BE2C (cell line): ENCODE measurements around the gene EOLA2.
"Not testable (repeated sequence)": the region's sequence is repeated elsewhere in the genome, so short reads cannot be mapped to it uniquely, and the experiment has no call there.

Experiments used
- DNase-seq: peaks from one replicate; pipeline ENCODE4 v3.0.0-alpha.2; 2020
- H3K27me3 ChIP-seq: fragments of 250-450 bp; sonication (Bioruptor Pico); 2 replicates; pipeline ENCODE4 v1.5.1; 2020; ENCODE audit warnings: mild to moderate bottlenecking
- H3K36me3 ChIP-seq: fragments of 250-450 bp; sonication (Bioruptor Pico); 2 replicates; pipeline ENCODE4 v1.5.1; 2020; ENCODE audit warnings: mild to moderate bottlenecking
- H3K4me1 ChIP-seq: fragments of 250-450 bp; sonication (Bioruptor Pico); 2 replicates; pipeline ENCODE4 v1.5.1; 2020
- H3K4me3 ChIP-seq: 2 replicates; pipeline ENCODE4 v1.5.1; 2011; ENCODE audit warnings: low read depth, low read length
- H3K9me3 ChIP-seq: fragments of 250-450 bp; sonication (Bioruptor Pico); 2 replicates; pipeline ENCODE4 v1.5.1; 2020
- CTCF ChIP-seq: IDR thresholded peaks from 2 replicates; pipeline ENCODE4 v1.5.1; 2012; ENCODE audit warnings: mild to moderate bottlenecking, low read depth, low read length

EOLA2 gene

GRCh38 chrX:149940674-149941024 lies 2.4 kb upstream of the EOLA2 start:
- not testable (repeated sequence) for H3K4me1 ChIP-seq, DNase-seq, H3K36me3 ChIP-seq, H3K9me3 ChIP-seq, H3K27me3 ChIP-seq
- H3K4me3 ChIP-seq, result peak overlapping the region; percentile 16; the same call in 1 of the 2 replicates
- peak; percentile 47 for TF ChIP-seq CTCF

- DNase-seq, result peak; percentile 92
- H3K36me3 ChIP-seq, result no peaks in the 10 kb centered on the region
- H3K4me3 ChIP-seq, result peak overlapping the region; percentile 59
- no peaks in the 10 kb centered on the region for H3K27me3 ChIP-seq
- no peaks in the 10 kb centered on the region for H3K9me3 ChIP-seq
- no peak for TF ChIP-seq CTCF
- no peaks in the 10 kb centered on the region for H3K4me1 ChIP-seq
These were observed 1.8 kb upstream of the EOLA2 start for GRCh38 chrX:149939905-149940673.

- no peaks in the 10 kb centered on the region for H3K4me1 ChIP-seq
- H3K4me3 ChIP-seq, result peak overlapping the region; percentile 59
- no peak for DNase-seq
- no peaks in the 10 kb centered on the region for H3K9me3 ChIP-seq
- H3K27me3 ChIP-seq, result no peaks in the 10 kb centered on the region
- no peaks in the 10 kb centered on the region for H3K36me3 ChIP-seq
- no peak for TF ChIP-seq CTCF
These were observed 1.3 kb upstream of the EOLA2 start for GRCh38 chrX:149939655-149939904.

GRCh38 chrX:149938881-149939654 lies 777 bp upstream of the EOLA2 start:
- H3K4me3 ChIP-seq, result peak overlapping the region; percentile 83; the same call in 1 of the 2 replicates
- peak; percentile 95 for DNase-seq
- no peaks in the 10 kb centered on the region for H3K9me3 ChIP-seq

GRCh38 chrX:149937871-149938426 lies 342 bp downstream of the EOLA2 start:
- peak; percentile 8 for DNase-seq
- no peak for TF ChIP-seq CTCF
- H3K9me3 ChIP-seq, result no peaks in the 10 kb centered on the region

More at GRCh38 chrX:149938881-149939654, 777 bp upstream of the EOLA2 start:
- Histone ChIP-seq H3K27me3 (no peaks in the 10 kb centered on the region), H3K36me3 (no peaks in the 10 kb centered on the region), H3K4me1 (no peaks in the 10 kb centered on the region)
- no peak for TF ChIP-seq CTCF

GRCh38 chrX:149937328-149937727 lies 963 bp downstream of the EOLA2 start:
- peak overlapping the region; percentile 83 for H3K4me3 ChIP-seq
- H3K36me3 ChIP-seq, H3K27me3 ChIP-seq, H3K4me1 ChIP-seq, H3K9me3 ChIP-seq, DNase-seq: not testable (repeated sequence)

More at GRCh38 chrX:149937871-149938426, 342 bp downstream of the EOLA2 start:
- Histone ChIP-seq H3K4me3 (peak overlapping the region; percentile 83), H3K27me3 (no peaks in the 10 kb centered on the region), H3K4me1 (no peaks in the 10 kb centered on the region), H3K36me3 (no peaks in the 10 kb centered on the region)

- not testable (repeated sequence) for DNase-seq, H3K9me3 ChIP-seq, H3K4me1 ChIP-seq, H3K27me3 ChIP-seq, H3K4me3 ChIP-seq, H3K36me3 ChIP-seq
These were observed 4.7 kb downstream of the EOLA2 start for GRCh38 chrX:149933547-149933946.

GRCh38 chrX:149932970-149933369 lies 5.3 kb downstream of the EOLA2 start:
- H3K27me3 ChIP-seq, H3K9me3 ChIP-seq, H3K4me1 ChIP-seq, H3K36me3 ChIP-seq, DNase-seq, H3K4me3 ChIP-seq: not testable (repeated sequence)

- not testable (repeated sequence) for H3K27me3 ChIP-seq, H3K9me3 ChIP-seq, H3K4me1 ChIP-seq, H3K4me3 ChIP-seq, H3K36me3 ChIP-seq, DNase-seq
These were observed 6.1 kb downstream of the EOLA2 start for GRCh38 chrX:149932150-149932549.

- not testable (repeated sequence) for H3K27me3 ChIP-seq, H3K4me3 ChIP-seq, H3K4me1 ChIP-seq, H3K9me3 ChIP-seq, H3K36me3 ChIP-seq, DNase-seq
These were observed 6.9 kb downstream of the EOLA2 start for GRCh38 chrX:149931355-149931754.
